H9 (cell line): ENCODE results near the gene TIGD2. TPM values are rescaled to one million over a fixed set of nuclear protein-coding genes. Genes with fewer than 3 reads are reported as not detected.

Experiments used
- DNase-seq: peaks from one replicate; pipeline ENCODE4 v3.0.0-alpha.2; 2017
- H2AFZ ChIP-seq: one replicate; pipeline ENCODE4 v1.6.1; 2013; ENCODE audit warnings: mild to moderate bottlenecking, low read length, control low read depth, moderate library complexity
- H2AK5ac ChIP-seq: 2 replicates; pipeline ENCODE4 v1.6.1; 2013; ENCODE audit warnings: low read length, control low read depth, mixed read lengths; ENCODE audit not compliant: insufficient read length
- H2BK120ac ChIP-seq: one replicate; pipeline ENCODE4 v1.6.1; 2013; ENCODE audit warnings: low read depth, mild to moderate bottlenecking, low read length, control low read depth, inconsistent platforms; ENCODE audit not compliant: poor library complexity, severe bottlenecking
- H2BK12ac ChIP-seq: 2 replicates; pipeline ENCODE4 v1.6.1; 2013; ENCODE audit warnings: low read length, control low read depth, mixed read lengths, low read depth; ENCODE audit not compliant: insufficient read length
- H2BK15ac ChIP-seq: 2 replicates; pipeline ENCODE4 v1.6.1; 2013; ENCODE audit warnings: low read depth, low read length, control low read depth
- H2BK20ac ChIP-seq: one replicate; pipeline ENCODE4 v1.6.1; 2013; ENCODE audit warnings: low read depth, mild to moderate bottlenecking, low read length, control low read depth, inconsistent platforms; ENCODE audit not compliant: poor library complexity, severe bottlenecking
- H2BK5ac ChIP-seq: 2 replicates; pipeline ENCODE4 v1.6.1; 2013; ENCODE audit warnings: low read length, control low read depth, mixed read lengths; ENCODE audit not compliant: insufficient read length
- H3K14ac ChIP-seq: 2 replicates; pipeline ENCODE4 v1.6.1; 2013; ENCODE audit warnings: low read length, control low read depth; ENCODE audit not compliant: insufficient read depth
- H3K18ac ChIP-seq: 2 replicates; pipeline ENCODE4 v1.6.1; 2013; ENCODE audit warnings: low read depth, mild to moderate bottlenecking, mixed read lengths, low read length, control low read depth; ENCODE audit not compliant: insufficient read length
- H3K23ac ChIP-seq: 2 replicates; pipeline ENCODE4 v1.6.1; 2013; ENCODE audit warnings: low read length, control low read depth, mixed read lengths, low read depth; ENCODE audit not compliant: insufficient read length
- H3K23me2 ChIP-seq: 2 replicates; pipeline ENCODE4 v1.6.1; 2013; ENCODE audit warnings: low read depth, mild to moderate bottlenecking, mixed read lengths, low read length, control low read depth; ENCODE audit not compliant: insufficient read length, poor library complexity, severe bottlenecking
- H3K27ac ChIP-seq: 2 replicates; pipeline ENCODE4 v1.5.1; 2013; ENCODE audit warnings: low read length, control low read depth, mixed read lengths, low read depth; ENCODE audit not compliant: insufficient read length
- H3K27me3 ChIP-seq: 2 replicates; pipeline ENCODE4 v1.6.1; 2013; ENCODE audit warnings: low read length, control low read depth, inconsistent platforms; ENCODE audit not compliant: insufficient read depth
- H3K4ac ChIP-seq: 2 replicates; pipeline ENCODE4 v1.6.1; 2013; ENCODE audit warnings: low read depth, mild to moderate bottlenecking, control low read depth, inconsistent platforms, low read length, moderate library complexity
- H3K4me1 ChIP-seq: 2 replicates; pipeline ENCODE4 v1.6.1; 2013; ENCODE audit warnings: low read length, control low read depth, inconsistent platforms; ENCODE audit not compliant: insufficient read depth
- H3K4me2 ChIP-seq: 2 replicates; pipeline ENCODE4 v1.6.1; 2013; ENCODE audit warnings: low read length, control low read depth, mixed read lengths; ENCODE audit not compliant: insufficient read length, insufficient read depth
- H3K56ac ChIP-seq: 2 replicates; pipeline ENCODE4 v1.6.1; 2013; ENCODE audit warnings: low read depth, mild to moderate bottlenecking, mixed read lengths, low read length, control low read depth; ENCODE audit not compliant: insufficient read length
- H3K79me1 ChIP-seq: 2 replicates; pipeline ENCODE4 v1.6.1; 2013; ENCODE audit warnings: low read depth, mild to moderate bottlenecking, moderate library complexity, low read length, control low read depth, inconsistent platforms; ENCODE audit not compliant: insufficient read depth, poor library complexity, severe bottlenecking
- H3K79me2 ChIP-seq: 2 replicates; pipeline ENCODE4 v1.6.1; 2013; ENCODE audit warnings: low read length, control low read depth, inconsistent platforms; ENCODE audit not compliant: insufficient read depth
- H3K9ac ChIP-seq: 2 replicates; pipeline ENCODE4 v1.6.1; 2013; ENCODE audit warnings: low read length, control low read depth, mixed read lengths; ENCODE audit not compliant: insufficient read length; ENCODE audit errors: extremely low read depth
- H3K9me3 ChIP-seq: one replicate; pipeline ENCODE4 v1.6.1; 2013; ENCODE audit warnings: low read depth, low read length, inconsistent platforms; ENCODE audit not compliant: control insufficient read depth
- H3T11ph ChIP-seq: one replicate; pipeline ENCODE4 v1.6.1; 2013; ENCODE audit warnings: mild to moderate bottlenecking, low read length, control low read depth, inconsistent platforms
- H4K20me1 ChIP-seq: one replicate; pipeline ENCODE4 v1.6.1; 2013; ENCODE audit not compliant: control insufficient read depth, insufficient read length, insufficient read depth
- H4K5ac ChIP-seq: 2 replicates; pipeline ENCODE4 v1.6.1; 2013; ENCODE audit warnings: low read depth, mild to moderate bottlenecking, mixed read lengths, low read length, control low read depth; ENCODE audit not compliant: insufficient read length
- H4K8ac ChIP-seq: replicated peaks from 2 replicates; pipeline ENCODE4 v1.6.1; 2013; ENCODE audit warnings: low read length, control low read depth, mixed read lengths, low read depth; ENCODE audit not compliant: insufficient read length
- H4K91ac ChIP-seq: 2 replicates; pipeline ENCODE4 v1.6.1; 2013; ENCODE audit warnings: low read depth, mild to moderate bottlenecking, moderate library complexity, mixed read lengths, low read length, control low read depth; ENCODE audit not compliant: insufficient read length
- H3K27ac Mint-ChIP-seq, 3 experiments: 2 replicates in 2 of 3; 3 replicates in 1 of 3; pipeline ENCODE4 v1.8.0; 2020 to 2021; ENCODE audit warnings: mixed read lengths in 3 of 3, mild to moderate bottlenecking in 1 of 3, moderate library complexity in 1 of 3
- H3K27me3 Mint-ChIP-seq: 2 replicates; pipeline ENCODE4 v1.8.0; 2021; ENCODE audit warnings: low read depth, mild to moderate bottlenecking, moderate library complexity, mixed read lengths
- H3K36me3 Mint-ChIP-seq, 3 experiments: 2 replicates in 2 of 3; 3 replicates in 1 of 3; pipeline ENCODE4 v1.8.0; 2020 to 2021; ENCODE audit warnings: low read depth in 3 of 3, mixed read lengths in 3 of 3; ENCODE audit not compliant: insufficient read depth in 1 of 3
- H3K4me1 Mint-ChIP-seq, 2 experiments: 2 replicates each; pipeline ENCODE4 v1.8.0; 2020; ENCODE audit warnings: mixed read lengths in 2 of 2
- H3K4me3 Mint-ChIP-seq, 2 experiments: 2 replicates in 1 of 2; 3 replicates in 1 of 2; pipeline ENCODE4 v1.8.0; 2020 to 2021; ENCODE audit warnings: mild to moderate bottlenecking in 2 of 2, mixed read lengths in 2 of 2, moderate library complexity in 1 of 2
- H3K9me3 Mint-ChIP-seq, 2 experiments: 2 replicates in 1 of 2; 3 replicates in 1 of 2; pipeline ENCODE4 v1.8.0; 2020; ENCODE audit warnings: mild to moderate bottlenecking in 2 of 2, mixed read lengths in 2 of 2, moderate library complexity in 1 of 2
- WGBS: extraction: QIAGEN DNeasy Blood & Tissue Kit; methylation state at CpG from one replicate; pipeline ENCODE4 v1.1.7; 2013; ENCODE audit warnings: missing lambda C conversion rate, low lambda C conversion rate, mixed read lengths; ENCODE audit not compliant: insufficient read length; ENCODE audit errors: extremely low coverage; 5-methylcytosine and 5-hydroxymethylcytosine counted together
- total RNA-seq: library from RNA; stranded (reverse); gene quantifications from 2 replicates; pipeline ENCODE4 v1.2.1, GENCODE V29; 2021
- TF ChIP-seq, protein P1 (sequence below): fragments of 200-600 bp; sonication (generic); conservative IDR thresholded peaks from 3 replicates; pipeline ENCODE4 v1.8.0; 2021; ENCODE audit warnings: antibody characterized with exemption, mild to moderate bottlenecking

Gene TIGD2
- total RNA-seq, 1 experiment from 2014 or later = 10.4 TPM

DNA sequence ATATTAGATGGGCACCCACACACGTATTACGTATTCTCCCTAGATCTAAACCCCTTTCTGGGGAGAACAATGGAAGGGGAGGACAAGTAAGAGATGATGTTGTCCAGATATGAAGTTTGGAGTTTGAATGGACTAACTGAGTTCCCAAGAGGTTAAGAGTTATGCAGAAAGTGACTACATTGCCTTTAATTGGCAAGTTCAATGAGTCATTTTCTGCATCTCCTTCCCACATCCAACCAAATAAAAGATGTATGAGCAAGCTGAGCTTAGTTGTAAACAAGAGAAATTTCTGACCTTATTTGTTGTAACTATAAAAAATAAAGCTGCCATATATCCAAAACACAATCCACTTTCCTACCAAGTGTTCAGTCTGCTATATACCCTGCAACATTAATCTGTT is 50.5 kb downstream of the TIGD2 start:
- Mint-ChIP-seq H3K4me1 (peaks cover 5 to 7% of the 10 kb centered on the region in 2 experiments), H3K27me3 (no peaks in the 10 kb centered on the region), H3K9me3 (peaks cover 0 to 5% of the 10 kb centered on the region in 2 experiments; a peak in 1 of 5 replicates), H3K4me3 (no peak overlapping the region), H3K27ac (no peak overlapping the region), H3K36me3 (no peaks in the 10 kb centered on the region)
- H3K4ac ChIP-seq = no peak overlapping the region
- no CpG with 5 or more reads among the region's 2 CpGs for WGBS
- no peaks in the 10 kb centered on the region for H3K23me2 ChIP-seq
- TF ChIP-seq, protein P1, sequence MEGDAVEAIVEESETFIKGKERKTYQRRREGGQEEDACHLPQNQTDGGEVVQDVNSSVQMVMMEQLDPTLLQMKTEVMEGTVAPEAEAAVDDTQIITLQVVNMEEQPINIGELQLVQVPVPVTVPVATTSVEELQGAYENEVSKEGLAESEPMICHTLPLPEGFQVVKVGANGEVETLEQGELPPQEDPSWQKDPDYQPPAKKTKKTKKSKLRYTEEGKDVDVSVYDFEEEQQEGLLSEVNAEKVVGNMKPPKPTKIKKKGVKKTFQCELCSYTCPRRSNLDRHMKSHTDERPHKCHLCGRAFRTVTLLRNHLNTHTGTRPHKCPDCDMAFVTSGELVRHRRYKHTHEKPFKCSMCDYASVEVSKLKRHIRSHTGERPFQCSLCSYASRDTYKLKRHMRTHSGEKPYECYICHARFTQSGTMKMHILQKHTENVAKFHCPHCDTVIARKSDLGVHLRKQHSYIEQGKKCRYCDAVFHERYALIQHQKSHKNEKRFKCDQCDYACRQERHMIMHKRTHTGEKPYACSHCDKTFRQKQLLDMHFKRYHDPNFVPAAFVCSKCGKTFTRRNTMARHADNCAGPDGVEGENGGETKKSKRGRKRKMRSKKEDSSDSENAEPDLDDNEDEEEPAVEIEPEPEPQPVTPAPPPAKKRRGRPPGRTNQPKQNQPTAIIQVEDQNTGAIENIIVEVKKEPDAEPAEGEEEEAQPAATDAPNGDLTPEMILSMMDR = no peak
- no peaks in the 10 kb centered on the region for H4K20me1 ChIP-seq
- H3K4me1 ChIP-seq = no peaks in the 10 kb centered on the region
- H3K9me3 ChIP-seq = no peaks in the 10 kb centered on the region
- H2BK20ac ChIP-seq = no peak overlapping the region
- no peak overlapping the region for H2BK15ac ChIP-seq
- no peak for DNase-seq
- no peak overlapping the region for H3K27ac ChIP-seq
- no peak overlapping the region for H3K9ac ChIP-seq
- H2BK12ac ChIP-seq = no peak overlapping the region
- H2AK5ac ChIP-seq = no peak overlapping the region
- no peak overlapping the region for H2AFZ ChIP-seq
- no peak overlapping the region for H4K5ac ChIP-seq
- H3K56ac ChIP-seq = no peak overlapping the region
- no peak overlapping the region for H3T11ph ChIP-seq
- H3K79me2 ChIP-seq = no peaks in the 10 kb centered on the region
- no peak overlapping the region for H3K14ac ChIP-seq
- no peak overlapping the region for H4K8ac ChIP-seq
- H2BK120ac ChIP-seq = no peak overlapping the region
- no peak overlapping the region for H4K91ac ChIP-seq
- no peaks in the 10 kb centered on the region for H3K79me1 ChIP-seq
- no peak overlapping the region for H2BK5ac ChIP-seq
- H3K18ac ChIP-seq = no peak overlapping the region
- no peak overlapping the region for H3K23ac ChIP-seq
- H3K4me2 ChIP-seq = no peak overlapping the region
- no peaks in the 10 kb centered on the region for H3K27me3 ChIP-seq
